NCI-H2081 treated with DMSO at 0.1 percent for 48 hours (cell line): Measurements from ENCODE around the gene CDPF1.
"Not testable (repeated sequence)": the region's sequence is repeated elsewhere in the genome, so short reads cannot be mapped to it uniquely, and the experiment has no call there.

Experiments used
- DNase-seq: peaks from one replicate; lab custom pipeline; 2025; lab: John Stamatoyannopoulos, UW

The CDPF1 gene

GRCh38 chr22:46224898-46225290 is 25.2 kb downstream of the CDPF1 start:
- no peak for DNase-seq

DNA sequence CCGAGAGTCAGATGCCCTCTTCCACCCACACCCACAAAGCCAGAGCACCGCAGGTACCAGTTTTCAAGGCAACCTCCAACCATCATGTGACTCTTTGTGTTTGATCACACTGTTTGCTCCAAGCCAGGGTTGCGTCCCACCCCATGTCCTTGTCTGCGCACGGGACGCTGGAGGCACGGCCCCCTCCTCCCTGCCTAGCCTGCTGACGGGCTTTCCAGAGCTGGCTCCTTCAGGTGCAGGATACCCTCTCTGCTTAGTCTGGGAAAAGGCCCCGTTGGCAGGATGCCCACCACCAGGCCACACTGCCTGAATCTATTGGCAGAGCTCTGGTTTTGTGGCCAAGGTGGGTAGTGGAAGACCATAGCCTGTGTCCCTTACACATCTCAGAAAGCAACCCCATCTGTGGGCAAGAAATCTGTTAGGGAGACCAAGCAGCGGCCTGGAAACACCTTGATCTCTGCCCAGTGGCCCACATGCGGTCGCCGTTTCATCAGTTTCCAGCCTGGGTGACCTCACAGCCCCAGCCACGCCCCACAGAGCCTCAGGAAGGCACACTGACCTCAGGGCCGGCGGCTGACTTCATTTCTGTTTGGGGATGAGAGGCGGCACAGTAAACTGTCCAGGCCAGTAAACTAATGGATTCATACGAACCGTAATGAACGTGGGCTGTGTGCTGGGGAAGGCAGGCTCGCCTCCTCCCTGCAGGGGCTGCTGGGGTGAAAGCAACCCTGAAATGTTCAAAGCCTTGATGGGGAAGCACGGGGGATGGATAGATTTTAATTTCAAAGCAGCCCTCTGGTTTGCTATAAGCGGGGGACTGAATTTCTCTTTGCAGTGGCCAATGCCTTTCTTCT is 25.8 kb downstream of the CDPF1 start:
- DNase-seq: no peak

DNA sequence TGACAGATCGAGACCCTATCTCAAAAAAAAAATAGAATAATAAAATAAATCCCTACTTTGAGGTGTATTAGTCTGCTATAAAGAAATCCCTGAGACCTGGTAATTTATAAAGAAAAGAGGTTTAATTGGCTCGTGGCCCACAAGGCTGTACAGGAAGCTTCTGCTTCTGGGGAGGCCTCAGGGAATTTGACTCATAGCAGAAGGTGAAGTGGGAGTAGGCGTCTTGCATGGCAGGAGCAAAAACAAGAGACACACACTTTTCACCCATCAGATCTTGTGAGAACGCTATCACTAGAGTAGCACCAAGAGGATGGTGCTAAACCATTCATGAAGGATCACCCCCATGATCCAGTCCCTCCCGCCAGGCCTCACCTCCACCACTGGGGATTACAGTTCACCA is 29.2 kb downstream of the CDPF1 start:
- DNase-seq: no peak

DNA sequence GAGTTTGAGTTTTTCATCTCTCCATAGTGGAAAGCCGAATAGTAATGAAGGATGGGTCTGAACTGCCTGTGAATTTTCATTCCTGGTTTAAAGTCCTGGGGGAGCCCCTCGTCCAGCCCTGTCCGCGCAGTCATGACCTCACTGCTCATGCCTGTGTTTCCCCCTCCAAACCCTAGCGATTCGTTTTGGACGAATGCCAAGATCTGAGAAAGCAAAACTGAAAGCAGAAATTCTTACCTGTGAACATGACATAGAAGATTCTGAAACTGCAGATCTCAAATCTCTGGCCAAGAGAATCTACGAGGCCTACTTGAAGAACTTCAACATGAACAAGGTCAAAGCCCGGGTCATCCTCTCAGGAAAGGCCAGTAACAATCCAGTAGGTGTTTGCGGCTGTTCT is 30.5 kb downstream of the CDPF1 start:
- no peak for DNase-seq

GRCh38 chr22:46214616-46215015 is 35.5 kb downstream of the CDPF1 start:
- no peak for DNase-seq

DNA sequence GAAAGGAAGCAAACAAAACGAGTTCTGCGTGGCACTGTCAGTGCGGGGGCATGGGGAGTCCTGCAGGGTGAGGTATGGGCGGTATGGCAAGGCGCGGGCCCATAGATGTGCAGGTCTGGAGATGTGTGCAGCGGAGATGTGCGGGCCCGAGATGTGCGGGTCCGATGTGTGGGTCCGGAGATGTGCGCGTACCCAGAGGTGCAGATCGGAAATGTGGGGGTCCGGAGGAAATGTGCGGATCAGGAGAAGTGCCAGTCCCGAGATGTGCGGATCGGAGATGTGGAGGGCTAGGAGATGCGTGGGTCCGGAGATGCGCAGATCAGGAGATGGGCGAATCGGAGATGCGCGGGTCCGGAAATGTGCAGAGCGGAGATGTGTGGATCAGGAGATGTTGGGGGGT is 35.9 kb downstream of the CDPF1 start:
- no peak for DNase-seq

GRCh38 chr22:46213052-46213451 is 37.0 kb downstream of the CDPF1 start:
- DNase-seq: no peak

DNA sequence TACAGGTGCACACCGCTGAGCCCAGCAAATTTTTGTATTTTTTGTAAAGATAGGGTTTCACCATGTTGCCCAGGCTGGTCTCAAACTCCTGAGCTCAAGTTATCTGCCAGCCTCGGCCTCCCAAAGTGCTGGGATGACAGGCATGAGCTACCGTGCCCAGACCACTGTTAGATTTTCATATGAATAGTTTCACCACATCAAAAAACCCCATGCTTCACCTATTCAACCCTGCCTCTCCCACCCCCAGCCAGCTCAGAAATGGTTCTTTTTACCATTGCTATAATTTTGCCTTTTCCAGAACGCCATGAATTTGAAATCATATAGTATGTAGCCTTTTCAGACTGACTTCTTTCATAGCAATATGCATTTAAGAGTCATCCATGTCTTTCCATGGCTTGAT is 37.9 kb downstream of the CDPF1 start:
- DNase-seq: no peak

DNA sequence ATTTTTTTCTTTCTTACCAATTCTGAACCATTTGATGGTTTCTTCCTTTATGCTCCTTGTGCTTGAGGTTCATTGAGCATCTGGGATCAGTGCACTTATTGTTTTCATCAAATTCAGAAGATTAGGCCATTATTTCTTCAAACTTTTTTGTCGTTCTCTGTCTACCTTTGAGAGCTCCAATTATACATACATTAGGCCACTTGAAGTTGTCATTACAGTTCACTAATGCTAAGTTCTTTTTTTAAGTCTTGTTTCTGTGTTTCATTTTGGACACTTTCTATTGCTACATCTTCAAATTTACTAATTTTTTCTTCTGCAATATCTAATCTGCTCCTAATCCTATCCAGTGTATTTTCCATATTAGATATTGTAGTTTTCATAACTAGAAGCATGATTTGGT is 40.8 kb downstream of the CDPF1 start:
- no peak for DNase-seq

DNA sequence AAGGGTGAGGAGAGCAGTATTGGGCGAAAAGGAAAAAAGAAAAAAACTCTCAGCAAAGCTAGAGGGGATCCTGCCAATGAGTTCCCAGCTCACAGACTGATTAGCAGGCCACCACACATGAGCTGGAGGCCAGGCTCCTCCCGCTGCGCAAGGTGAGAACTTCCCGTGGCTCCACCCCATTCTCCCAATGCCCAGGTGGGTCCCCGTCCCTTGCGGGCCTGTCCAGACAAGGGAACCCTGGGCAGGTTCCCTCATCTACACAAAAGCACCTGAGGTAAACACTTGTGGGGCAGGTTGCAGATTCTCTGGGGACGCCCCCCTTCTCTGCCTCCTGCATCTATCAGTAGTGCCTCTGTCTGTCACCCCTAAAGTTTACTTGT is 46.5 kb downstream of the CDPF1 start:
- DNase-seq: no peak

DNA sequence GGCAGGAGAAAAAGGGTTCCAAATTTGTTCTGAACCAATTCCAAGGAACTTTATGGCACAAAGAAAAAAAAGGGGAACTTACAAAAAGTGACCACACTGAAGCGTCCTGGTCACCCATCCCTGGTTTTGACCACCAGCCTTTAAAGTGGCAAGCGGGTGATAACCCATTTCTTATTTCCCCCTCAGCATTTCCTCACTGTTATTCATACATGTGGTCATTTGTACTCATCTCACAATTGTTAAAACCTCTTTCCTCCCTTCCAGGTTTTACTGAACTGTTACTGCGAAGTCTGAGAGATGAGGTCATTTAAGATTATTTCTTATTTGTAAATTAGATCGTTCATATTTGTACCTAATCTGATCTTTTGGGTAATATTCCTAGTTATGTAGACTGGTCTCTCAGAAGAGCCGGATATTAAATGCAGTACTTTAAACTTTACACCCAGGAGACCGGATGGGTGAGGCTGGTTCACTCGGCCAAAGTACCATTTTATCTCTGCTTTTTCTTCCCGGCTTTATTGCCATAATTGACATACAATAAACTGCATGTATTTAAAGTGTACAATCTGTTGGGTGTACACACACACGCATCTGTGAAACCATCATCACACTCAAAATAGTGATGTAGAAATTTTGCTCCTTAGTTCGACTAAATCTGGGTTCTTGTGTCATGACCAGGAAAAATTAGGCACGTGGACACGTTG is 47.0 kb downstream of the CDPF1 start:
- DNase-seq: no peak

GRCh38 chr22:46201059-46201757 is 48.9 kb downstream of the CDPF1 start:
- DNase-seq: no peak

DNA sequence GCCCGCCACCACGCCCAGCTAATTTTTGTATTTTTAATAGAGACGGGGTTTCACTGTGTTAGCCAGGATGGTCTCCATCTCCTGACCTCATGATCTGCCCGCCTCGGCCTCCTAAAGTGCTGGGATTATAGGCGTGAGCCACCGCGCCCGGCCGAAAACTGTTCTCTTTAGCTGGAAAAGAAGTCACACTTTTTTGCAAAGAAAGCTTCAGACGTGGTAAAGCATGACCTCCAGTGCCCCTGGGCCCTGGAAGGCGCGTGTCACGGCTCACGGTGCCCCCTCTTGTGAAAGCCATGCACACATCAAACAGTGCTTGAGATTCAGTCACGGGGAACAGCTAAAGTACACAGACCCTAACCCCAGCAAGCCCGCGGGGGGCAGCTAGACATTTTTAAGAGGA is 51.3 kb downstream of the CDPF1 start:
- DNase-seq: not testable (repeated sequence)

- DNase-seq: no peak
These were observed 51.8 kb downstream of the CDPF1 start for GRCh38 chr22:46198274-46198673.

DNA sequence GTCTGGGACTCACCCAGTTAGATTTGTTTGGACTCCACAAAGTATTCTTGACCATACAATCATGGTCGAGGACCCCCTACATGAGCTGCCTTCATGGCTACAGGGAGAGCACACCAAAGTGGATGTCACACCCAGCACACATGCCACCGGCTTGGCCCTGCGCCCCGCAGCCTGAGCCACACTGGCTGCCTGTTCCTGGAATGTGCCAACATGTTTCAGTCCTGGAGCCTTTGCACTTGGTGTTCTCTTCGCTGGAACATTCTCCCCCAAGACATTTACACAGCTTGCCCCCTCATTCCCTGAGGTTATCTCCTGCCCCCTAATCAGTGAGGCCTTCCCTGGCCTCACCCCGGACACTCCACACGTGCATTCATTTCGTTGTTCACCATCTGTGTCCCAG is 53.8 kb downstream of the CDPF1 start:
- DNase-seq: no peak

GRCh38 chr22:46195487-46196165 is 54.5 kb downstream of the CDPF1 start:
- no peak for DNase-seq
